GM12875 (cell line): ENCODE measurements around the gene TMEM150A.
"Not testable (repeated sequence)": the region's sequence is repeated elsewhere in the genome, so short reads cannot be mapped to it uniquely, and the experiment has no call there.

Experiments
- H3K4me3 ChIP-seq: one replicate; pipeline ENCODE4 v1.5.1; 2011; ENCODE audit warnings: low read depth, low read length, control low read depth
- TF ChIP-seq, protein P1 (sequence below): IDR thresholded peaks from 2 replicates; pipeline ENCODE4 v1.5.1; 2011; ENCODE audit warnings: low read depth, mild to moderate bottlenecking, control low read depth, inconsistent platforms, low read length, moderate library complexity, borderline replicate concordance; ENCODE audit not compliant: insufficient read depth

Gene TMEM150A

DNA sequence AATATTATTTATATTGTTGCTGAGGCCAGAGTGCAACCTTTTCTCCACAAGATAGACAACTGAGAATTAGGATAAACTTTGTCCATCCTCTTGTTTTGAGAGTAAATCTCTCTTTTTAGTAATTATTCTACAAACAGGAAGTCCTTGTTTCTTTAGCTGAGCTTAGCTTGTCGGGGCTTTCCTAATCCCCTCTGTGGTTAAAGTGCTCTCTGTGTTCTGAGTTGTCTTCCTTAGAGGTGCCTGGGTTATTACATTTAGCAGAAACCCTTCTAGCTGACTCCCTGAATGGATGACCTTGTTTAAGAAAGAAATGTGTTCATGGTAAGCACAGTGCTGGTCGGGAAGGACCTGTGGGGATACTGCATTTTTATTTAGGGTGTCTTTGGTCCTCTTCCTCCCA is 26.2 kb upstream of the TMEM150A start:
- no peak overlapping the region for H3K4me3 ChIP-seq
- TF ChIP-seq, protein P1, sequence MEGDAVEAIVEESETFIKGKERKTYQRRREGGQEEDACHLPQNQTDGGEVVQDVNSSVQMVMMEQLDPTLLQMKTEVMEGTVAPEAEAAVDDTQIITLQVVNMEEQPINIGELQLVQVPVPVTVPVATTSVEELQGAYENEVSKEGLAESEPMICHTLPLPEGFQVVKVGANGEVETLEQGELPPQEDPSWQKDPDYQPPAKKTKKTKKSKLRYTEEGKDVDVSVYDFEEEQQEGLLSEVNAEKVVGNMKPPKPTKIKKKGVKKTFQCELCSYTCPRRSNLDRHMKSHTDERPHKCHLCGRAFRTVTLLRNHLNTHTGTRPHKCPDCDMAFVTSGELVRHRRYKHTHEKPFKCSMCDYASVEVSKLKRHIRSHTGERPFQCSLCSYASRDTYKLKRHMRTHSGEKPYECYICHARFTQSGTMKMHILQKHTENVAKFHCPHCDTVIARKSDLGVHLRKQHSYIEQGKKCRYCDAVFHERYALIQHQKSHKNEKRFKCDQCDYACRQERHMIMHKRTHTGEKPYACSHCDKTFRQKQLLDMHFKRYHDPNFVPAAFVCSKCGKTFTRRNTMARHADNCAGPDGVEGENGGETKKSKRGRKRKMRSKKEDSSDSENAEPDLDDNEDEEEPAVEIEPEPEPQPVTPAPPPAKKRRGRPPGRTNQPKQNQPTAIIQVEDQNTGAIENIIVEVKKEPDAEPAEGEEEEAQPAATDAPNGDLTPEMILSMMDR: no peak

DNA sequence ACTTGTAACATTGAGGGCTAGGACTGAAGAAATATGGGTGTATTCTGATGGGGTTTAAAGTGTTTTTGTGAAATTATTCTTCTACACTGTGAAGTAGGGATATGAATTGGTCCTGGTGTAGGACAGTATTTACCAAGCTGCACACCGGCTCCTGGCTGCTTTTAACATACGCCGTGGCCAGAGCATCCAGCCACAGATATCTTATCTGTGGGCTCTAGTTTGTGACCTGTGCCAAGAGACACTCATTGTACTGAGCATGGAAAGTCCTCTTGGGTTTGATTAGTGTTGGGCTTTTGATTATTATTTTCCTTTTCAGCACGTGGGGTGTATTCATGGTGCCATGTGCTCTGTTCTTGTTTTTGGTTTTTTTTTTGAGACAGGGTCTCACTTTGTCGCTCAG is 21.5 kb upstream of the TMEM150A start:
- H3K4me3 ChIP-seq: no peak overlapping the region
- TF ChIP-seq, protein P1: no peak

DNA sequence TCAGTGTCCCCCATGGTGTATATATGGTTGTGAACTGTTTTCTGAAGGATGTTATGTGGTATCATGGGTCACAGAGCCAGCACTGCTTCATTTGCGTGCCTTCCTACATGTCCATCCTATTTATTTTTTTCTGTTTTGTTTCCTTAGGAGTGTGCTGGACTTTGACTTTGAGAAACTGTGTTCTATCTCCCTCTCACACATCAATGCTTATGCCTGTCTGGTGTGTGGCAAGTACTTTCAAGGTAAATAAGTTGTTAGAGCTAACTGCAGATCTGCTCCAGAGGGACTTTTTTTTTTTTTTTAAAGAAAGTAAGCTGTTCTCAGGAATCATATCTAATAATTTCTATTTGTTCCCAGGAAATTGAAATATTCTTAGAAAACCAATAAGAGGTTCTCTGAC is 18.8 kb upstream of the TMEM150A start:
- no peak overlapping the region for H3K4me3 ChIP-seq
- TF ChIP-seq, protein P1: no peak

DNA sequence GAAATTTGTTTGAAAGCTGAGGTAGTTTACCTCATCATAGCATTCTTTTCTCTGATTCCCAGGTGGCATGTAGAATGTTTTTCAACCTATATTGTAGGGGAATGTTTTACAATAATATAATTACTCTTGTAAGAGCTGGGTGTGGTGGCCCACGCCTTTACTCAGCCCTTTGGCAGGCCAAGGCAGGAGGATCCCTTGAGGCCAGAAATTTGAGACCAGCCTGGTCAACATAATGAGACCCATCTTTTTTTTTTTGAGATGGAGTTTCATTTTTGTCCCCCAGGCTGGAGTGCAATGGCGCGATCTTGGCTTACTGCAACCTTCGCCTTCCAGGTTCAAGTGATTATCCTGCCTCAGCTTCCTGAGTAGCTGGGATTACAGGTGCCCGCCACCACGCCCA is 17.1 kb upstream of the TMEM150A start:
- no peak overlapping the region for H3K4me3 ChIP-seq
- TF ChIP-seq, protein P1: no peak

DNA sequence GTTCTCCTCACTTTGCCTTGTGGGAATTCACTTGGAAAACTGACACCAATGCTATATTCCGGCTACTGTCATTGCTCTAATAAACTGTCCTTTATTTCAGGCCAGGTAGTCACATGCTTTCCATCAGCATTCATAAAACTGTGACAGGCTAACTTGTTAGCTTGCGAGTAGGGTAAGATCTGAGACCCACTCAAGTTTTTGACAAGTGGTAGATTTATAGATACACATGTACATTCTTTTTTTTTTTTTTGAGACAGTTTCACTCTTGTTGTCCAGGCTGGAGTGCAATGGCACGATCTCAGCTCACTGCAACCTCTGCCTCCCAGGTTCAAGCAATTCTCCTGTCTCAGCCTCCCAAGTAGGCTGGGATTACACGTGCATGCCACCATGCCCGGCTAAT is 15.2 kb upstream of the TMEM150A start:
- not testable (repeated sequence) for H3K4me3 ChIP-seq

DNA sequence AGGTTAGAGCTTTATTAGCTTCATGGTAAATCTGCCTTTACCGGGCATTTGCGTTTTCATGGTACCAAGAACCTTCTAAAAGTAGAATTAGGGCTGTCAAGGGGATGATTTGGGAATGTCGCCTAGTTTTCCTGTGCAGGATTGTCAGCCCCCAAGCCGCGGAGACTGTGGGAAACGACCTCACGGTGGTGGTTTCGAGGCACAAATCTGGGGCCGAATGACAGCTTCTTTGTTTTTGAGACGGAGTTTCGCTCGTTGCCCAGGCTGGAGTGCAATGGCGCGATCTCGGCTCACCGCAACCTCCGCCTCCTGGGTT is 12.9 kb upstream of the TMEM150A start:
- TF ChIP-seq, protein P1: no peak
- H3K4me3 ChIP-seq: no peak overlapping the region

DNA sequence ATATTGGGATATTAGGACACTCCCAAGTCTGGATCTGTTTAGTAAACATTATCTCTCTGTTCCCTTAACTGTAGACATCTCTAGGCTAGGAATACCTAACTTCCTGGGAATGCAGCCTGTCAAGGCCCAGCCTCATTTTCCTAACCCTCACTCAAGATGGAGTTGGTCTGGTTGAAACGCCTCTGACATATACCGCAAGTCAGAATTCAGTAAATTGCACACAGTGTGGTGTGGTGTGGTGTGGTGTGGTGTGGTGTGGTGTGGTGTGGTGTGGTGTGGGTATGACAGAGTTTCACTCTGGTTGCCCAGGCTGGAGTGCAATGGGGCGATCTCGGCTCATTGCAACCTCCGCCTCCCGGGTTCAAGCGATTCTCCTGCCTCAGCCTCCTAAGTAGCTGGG is 12.3 kb upstream of the TMEM150A start:
- not testable (repeated sequence) for H3K4me3 ChIP-seq

DNA sequence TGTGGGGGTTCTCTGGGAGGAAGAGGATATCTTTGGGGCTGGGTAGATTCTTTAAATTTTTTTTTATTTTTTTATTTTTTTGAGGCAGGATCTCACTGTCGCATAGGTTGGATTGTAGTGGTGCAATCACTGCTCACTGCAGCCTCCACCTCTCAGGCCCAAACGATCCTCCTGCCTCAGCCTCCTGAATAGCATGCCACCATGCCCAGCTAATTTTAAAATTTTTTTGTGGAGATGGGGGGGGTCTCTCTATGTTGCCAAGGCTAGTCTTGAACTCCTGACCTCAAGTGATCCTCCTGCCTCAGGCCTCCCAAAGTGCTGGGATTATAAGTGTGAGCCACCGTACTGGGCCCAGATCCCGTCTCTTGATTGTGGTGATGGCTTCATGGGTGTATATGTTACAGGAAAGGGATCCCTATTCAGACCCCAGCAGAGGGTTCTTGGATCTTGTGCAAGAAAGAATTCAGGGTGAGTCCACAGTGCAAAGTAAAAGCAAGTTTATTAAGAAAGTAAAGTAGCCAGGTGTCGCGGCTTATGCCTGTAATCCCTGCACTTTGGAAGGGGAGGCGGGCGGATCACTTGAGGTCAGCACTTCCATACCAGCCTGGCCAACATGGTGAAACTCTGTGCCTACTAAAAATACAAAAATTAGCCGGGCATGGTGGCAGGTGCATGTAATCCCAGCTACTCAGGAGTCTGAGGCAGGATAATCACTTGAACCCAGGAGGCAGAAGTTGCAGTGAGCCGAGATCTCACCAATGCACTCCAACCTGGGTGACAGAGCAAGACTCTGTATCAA is 11.4 kb upstream of the TMEM150A start:
- TF ChIP-seq, protein P1: no peak
- H3K4me3 ChIP-seq: no peak overlapping the region
